RCC 7860 (cell line): ENCODE measurements around the gene MCM7.

Experiments
- DNase-seq: peaks from one replicate; pipeline ENCODE4 v3.0.0-alpha.2; 2015; ENCODE audit warnings: low spot score
- FAIRE-seq: peaks from 2 replicates; lab custom pipeline; 2012; peaks lifted over from hg19 to GRCh38; lab: Jason Lieb, UNC

Gene MCM7

DNA sequence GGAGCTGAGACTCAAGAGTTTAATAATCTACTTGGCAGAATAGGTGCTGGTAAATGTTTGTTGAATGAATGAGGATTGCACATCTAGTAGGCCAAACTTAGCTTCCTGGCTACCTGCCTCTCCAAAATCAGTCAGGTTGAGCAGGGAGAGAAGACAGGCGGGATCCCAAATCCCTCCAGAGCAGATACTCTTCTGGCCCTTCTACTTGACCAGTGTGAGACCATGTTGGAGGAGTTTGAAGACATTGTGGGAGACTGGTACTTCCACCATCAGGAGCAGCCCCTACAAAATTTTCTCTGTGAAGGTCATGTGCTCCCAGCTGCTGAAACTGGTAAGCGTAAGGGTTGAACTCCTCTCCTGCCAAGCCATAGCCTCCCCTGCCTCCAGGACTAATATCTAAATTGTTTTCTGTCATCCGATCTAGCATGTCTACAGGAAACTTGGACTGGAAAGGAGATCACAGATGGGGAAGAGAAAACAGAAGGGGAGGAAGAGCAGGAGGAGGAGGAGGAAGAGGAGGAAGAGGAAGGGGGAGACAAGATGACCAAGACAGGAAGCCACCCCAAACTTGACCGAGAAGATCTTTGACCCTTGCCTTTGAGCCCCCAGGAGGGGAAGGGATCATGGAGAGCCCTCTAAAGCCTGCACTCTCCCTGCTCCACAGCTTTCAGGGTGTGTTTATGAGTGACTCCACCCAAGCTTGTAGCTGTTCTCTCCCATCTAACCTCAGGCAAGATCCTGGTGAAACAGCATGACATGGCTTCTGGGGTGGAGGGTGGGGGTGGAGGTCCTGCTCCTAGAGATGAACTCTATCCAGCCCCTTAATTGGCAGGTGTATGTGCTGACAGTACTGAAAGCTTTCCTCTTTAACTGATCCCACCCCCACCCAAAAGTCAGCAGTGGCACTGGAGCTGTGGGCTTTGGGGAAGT, 23.4 kb upstream of the MCM7 start:
- FAIRE-seq (no peak), DNase-seq (no peak)

DNA sequence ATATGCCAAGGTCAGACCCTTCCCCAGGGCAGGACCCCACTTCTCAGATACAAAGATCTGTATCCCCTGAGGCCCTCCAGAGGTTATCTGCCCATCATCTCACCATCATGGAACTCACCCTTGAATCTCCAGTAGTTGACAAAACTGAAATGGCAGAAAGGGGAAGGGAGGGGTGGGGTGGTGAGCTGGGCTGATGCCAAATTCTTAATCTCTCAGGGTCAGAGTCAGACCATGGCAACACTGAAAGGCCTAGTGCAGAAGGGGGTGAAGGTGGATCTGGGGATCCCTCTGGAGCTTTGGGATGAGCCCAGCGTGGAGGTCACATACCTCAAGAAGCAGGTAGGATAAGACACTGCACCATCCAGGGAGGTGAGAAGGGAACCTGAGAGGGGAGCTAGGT, 21.4 kb upstream of the MCM7 start:
- FAIRE-seq = no peak
- no peak for DNase-seq

DNA sequence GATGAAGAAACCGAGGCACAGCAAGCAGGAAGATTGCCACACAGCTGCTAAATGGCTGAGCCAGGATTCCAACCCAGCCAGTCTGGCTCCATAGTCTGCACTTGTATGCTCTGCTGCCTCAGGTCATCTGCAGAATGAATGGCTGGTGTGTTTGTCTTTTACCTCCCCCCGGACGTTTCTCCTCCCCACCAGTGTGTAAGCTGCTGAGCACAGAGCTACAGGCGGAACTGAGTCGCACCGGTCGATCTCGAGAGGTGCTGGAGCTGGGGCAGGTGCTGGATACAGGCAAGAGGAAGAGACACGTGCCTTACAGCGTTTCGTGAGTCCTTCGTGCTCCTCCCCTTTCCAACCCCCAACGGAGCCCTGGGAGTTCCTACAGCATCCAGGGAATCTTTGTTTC, 20.9 kb upstream of the MCM7 start:
- no peak for DNase-seq
- FAIRE-seq = no peak

DNA sequence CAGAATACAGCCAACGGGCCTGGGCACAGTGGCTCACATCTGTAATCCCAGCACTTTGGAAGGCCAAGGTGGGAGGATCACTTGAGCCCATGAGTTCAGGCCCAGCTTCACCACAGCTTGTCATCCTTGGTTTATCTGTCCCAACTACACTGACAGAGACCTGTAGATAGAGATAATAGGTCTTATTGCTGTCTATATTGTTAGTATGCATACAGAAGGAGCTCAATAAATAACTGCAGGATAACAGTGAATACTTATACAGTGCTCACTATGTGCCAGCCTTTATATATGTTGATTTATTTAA, 19.5 kb upstream of the MCM7 start:
- no peak for FAIRE-seq

DNA sequence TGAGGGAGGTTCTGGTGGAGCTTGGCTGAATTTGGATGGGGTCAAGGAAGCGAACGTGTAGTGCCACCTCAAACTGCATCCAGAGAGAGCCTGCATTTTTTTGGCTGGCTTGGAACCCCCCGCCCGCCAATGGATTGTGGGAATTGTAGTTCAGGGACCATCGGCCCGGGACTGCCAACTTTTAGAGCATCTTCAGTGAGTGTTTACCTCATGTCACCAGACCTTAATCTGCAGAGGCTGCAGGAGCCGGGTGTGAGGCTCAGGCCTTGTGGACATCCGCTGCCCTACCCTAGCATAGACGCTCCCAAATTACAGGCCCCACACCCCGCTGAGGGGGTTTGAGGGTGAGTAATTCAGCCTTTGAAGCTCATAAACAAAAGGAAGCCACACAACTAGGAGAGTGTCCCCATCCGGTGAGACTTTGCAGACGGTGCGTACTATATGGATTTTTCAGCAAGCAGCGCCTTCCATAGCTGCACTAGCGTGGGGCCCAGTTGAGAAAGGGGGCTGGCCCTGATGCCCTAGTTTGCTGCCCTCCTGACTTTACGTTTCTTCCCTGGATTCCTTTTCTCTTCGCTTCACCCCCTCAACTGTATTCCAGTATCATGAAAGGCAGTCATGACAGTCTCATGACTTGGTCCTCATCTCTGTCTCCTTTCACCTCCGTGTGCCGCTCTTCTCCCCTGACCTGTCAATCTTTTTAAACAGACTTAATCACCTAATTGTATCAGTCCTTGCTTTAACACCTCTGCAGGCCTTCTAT, 19.0 kb upstream of the MCM7 start:
- FAIRE-seq (no peak), DNase-seq (peak; percentile 16)

More for the DNA sequence above, 19.5 kb upstream of the MCM7 start:
- no peak for DNase-seq

DNA sequence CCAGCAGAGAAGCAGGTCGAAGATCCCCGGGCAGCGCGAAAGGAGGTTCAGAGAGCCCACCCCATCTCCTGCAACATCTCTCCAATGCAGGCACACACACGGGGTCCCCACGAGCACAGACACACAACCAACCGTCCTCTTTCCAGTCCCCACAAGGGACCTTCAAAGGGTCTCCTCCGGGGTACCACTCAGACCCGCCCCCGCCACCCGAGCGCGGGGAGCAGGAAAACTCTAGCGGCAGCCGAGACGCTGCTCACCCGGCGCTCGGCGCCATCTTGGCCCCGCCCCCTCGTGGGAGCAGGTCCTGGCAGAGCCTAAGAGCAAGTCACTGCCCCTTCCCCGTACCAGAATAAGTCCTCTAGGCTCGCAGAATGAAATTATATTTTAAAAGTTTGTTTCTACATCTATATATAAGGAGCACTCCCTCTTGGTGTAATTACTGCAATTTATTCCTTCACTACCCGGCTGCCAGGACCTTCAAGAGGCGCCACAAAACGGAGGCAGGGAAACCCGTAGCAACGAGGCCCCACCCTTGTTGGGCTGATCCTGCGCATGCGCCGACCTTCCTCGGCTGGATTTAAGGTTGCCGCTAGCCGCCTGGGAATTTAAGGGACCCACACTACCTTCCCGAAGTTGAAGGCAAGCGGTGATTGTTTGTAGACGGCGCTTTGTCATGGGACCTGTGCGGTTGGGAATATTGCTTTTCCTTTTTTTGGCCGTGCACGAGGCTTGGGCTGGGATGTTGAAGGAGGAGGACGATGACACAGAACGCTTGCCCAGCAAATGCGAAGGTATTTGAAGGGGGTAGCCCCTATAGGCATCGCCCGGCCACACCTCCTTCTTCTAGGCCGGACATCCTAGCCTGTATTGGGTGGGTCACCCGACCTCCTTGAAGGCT, 18.1 kb upstream of the MCM7 start, which contains the start of the genes CNPY4 and TAF6:
Gene CNPY4, plus strand, starts transcription at position 563 of the 898 bp plus-strand sequence. Its CDS starts 111 bp downstream, at position 674.
Gene TAF6, minus strand, starts transcription at position 287 of the 898 bp plus-strand sequence. CDS start 5,149 bp downstream, outside the sequence.
- FAIRE-seq (peak; percentile 72), DNase-seq (peak; percentile 91)

DNA sequence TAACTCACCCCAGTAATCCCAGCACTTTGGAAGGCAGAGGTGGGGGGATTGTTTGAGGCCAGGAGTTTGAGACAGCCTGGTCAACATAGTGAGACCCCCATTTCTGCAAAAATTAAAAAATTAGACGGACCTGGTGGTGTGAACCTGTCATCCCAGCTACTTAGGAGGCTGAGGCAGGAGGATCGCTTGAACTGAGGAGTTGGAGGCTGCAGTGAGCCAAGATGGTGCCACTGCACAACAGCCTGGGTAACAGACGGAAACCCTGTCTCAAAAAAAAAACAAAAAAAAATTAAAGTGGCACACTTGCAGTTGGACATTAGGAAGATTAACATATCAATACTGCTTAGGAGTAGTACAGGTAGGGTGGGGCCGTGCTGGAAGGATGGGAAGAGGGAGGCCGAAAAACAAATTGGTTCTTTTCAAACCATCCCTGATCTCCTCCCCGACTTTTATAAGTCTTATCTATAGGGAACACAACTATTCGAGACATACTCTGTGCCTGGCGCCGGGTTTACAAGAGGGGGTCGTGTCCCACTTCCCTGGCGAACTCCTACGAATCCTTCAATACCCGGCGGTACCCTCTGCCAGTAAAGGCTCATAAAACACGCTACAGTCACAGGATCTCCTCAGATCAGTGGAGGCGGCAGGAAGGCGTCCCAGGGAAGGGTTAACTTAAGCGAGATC, 17.3 kb upstream of the MCM7 start:
- DNase-seq = peak; percentile 34
- FAIRE-seq = no peak

DNA sequence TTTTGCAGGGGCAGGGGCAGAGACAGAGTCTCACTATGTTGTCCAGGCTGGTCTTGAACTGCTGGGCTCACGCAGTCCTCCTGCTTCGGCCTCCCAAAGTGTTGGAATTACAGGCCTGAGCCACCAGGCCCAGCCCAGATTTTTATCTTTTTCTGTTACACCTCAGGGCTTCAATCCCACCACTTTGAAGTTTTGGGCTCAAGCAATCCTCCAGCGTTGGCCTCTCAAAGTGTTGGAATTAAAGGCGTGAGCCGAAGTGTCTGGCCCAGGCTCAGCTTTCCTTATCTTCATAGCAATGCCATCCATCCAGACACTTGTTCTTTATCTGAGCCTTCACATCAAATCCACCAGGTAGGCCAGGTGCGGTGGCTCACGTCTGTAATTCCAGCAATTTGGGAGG, 13.8 kb upstream of the MCM7 start:
- no peak for DNase-seq
- FAIRE-seq = no peak

DNA sequence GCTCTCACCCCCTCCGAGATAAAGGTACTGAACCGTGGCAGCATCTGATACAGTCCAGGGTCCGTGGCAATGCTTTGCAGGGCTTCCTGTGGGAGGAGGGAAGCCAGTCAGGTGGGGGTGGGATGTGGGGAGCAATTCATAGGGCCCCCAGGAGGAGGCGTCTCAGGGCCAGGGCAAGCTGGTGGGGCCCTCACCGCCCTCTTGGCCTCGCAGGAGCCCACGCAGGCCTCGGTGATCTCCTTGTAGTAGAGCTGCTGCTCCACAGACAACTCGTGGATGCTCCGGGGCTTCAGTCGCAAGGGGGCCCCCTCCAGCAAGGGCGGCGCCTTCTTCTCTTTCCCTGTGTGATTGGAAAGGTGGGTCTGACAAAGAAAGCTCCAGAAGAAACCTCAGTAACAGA, 10.7 kb upstream of the MCM7 start:
- DNase-seq (no peak), FAIRE-seq (no peak)

DNA sequence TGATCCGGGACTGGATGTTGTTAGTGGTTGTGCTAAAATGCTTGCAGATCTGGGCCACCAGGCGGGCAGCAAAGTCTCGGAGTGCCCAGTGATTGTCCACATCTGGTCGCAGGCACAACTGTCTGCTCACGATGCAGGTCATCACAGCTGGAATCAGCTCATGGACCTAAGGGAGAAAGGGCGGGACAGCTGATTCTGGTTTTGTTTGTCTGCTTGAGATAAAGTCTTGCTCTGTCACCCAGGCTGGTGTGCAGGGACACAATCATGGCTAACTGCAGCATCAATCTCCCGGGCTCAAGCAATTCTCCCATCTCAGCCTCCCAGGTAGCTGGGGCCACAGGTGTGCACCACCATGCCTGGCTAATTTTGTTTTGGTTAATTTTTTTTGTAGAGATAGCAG, 10.0 kb upstream of the MCM7 start:
- FAIRE-seq = no peak

DNA sequence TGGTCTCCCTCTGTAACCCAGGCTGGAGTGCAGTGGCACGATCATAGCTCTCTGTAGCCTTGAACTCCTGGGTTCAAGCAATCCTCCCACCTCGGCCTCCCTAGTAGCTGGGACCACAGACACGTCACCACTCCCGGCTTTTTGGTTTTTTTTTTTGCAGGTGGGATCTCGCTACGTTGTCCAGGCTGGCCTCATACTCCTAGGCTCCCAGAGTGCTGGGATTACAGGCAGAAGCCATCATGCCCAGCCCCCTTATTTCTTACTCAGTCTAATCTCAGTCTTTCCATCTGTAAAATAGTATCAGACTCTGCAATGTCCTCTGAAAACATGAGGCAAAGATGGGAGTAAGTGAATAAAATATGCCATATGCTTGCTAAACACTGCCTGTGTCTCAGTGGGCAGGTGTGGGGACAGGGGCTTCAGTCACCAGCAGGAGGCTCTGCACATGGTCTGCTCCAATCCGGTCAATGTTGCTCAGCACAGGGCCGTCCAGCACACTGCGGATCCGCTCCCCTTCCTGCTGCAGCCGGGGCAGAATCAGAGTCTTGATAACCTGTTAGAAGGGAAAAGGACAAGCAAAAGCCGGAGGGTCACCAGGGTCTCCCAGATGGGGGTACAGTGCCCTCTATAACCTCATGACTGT, 8.4 kb upstream of the MCM7 start:
- DNase-seq (no peak), FAIRE-seq (no peak)

More for the DNA sequence above, 10.0 kb upstream of the MCM7 start:
- no peak for DNase-seq

DNA sequence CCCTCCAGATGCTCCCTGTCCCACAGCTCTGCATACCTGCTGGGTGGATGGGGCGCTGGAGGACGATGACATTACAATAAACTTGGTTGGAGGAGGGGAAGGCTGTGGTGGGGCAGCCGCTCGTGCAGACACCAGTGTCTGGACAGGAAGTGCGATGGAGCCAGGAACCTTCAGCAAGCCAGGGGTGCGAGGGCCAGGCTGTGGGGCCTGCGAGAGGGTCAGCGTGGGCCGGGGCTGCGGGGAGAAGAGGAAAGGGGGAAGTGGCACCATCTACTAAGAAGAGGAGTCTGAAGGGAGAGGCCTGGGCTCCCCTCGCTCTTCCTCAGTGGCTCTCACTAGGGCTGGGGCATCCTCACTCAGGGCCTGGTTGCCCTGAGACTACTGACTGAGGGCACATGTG, 6.7 kb upstream of the MCM7 start:
- FAIRE-seq = no peak
- DNase-seq = no peak

DNA sequence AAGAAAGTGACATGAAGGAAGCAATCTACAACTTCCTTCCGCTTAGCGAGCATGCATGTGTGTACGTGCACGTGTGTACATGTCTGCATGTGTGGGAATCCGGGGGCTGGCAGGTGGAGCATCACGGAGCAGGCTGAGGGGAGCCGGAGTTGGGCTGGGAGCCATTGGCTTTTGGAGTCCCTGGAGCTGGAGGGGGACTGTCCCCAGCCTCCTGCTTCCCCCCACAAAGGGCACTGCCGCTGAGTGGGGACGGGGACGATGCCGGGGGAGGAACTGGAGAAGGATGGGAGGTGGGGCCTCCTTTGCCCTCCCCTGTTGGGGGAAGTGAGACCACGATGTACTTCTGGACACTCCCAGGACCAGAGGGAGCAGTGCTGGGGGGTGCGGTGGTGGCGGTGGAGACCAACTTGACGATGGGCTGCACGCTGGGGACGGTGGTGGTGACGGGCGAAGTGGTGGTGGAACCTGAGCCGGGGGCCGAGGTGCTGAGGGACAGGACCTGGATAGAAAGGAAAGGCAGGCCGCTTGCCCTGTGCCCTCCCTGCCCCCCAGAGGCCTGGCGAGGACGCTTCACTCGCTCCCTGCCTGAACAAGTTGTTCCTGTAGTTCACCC, 6.0 kb upstream of the MCM7 start:
- DNase-seq (no peak), FAIRE-seq (no peak)

DNA sequence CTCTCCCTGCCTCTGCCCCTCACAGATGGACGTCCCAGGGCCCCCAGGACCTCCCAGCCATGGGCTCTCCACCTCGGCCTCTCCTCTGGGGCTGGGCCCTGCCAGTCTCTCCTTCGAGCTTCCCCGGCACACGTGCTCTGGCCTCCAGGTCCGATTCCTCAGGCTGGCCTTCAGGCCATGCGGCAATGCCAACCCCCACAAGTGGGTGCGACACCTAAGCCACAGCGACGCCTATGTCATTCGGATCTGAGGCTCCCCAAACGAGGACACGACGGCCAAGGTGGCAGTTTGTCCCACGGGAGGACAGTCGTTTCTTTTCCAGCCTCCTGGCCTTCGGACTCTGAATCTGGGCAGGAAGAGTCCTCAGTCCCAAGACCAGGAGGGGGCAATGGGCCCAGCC, 5.4 kb upstream of the MCM7 start:
- FAIRE-seq (no peak), DNase-seq (no peak)

DNA sequence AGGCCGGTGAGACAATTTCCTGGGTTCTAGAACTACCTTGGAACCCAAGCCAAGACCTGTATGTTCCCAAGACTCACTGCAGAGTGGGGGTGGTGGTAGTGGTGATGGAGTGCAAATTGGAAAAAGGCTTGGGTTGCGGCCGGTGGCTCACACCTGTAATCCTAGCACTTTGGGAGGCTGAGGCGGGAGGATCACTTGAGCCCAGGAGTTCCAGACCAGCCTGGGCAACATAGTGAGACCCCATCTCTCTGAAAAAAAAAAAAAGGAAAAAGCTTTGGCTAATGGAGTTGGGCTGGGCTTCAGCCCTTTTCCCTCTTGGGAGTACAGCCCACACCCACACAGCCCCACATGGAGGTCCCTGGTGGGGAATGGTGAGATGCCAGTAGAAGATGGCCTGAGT, 4.3 kb upstream of the MCM7 start:
- FAIRE-seq (no peak), DNase-seq (no peak)

DNA sequence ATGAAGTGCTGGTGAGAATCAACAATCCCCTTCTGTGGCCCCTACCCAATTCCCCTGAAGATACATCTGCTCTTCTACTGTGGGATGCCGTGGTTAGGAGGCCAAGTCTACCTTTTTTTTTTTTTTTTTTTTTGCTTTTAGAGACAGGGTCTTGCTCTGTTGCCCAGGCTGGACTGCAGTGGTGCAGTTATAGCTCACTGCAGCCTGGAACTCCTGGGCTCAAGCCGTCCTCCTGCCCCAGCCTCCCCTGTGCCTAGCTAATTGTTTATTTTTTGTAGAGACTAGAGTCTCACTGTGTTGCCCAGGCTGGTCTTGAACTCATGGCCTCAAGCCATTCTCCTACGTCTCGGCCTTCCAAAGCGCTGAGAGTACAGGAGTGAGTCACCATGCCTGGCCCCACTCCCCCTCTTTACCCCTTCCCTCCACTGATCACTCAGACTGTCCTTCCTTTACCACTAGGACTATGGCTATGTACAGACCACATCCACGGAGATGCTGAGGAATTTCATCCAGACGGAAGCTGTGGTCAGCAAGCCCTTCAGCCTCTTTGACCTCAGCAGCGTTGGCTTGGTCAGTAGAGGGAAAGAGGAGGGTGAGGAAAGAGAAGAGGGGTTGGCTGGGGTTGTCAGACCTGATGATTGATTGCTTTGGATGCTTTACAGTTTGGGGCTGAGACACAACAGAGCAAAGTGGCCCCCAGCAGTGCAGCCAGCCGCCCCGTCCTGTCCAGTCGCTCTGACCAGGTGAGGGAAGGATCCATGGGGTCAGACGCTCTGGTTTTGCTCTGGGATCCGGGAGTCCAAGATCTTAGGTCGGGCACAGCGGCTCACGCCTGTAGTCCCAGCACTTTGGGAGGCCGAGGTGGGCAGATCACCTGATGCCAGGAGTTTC, 2.0 kb upstream of the MCM7 start:
- FAIRE-seq = peak; percentile 99
- DNase-seq = peak; percentile 100

DNA sequence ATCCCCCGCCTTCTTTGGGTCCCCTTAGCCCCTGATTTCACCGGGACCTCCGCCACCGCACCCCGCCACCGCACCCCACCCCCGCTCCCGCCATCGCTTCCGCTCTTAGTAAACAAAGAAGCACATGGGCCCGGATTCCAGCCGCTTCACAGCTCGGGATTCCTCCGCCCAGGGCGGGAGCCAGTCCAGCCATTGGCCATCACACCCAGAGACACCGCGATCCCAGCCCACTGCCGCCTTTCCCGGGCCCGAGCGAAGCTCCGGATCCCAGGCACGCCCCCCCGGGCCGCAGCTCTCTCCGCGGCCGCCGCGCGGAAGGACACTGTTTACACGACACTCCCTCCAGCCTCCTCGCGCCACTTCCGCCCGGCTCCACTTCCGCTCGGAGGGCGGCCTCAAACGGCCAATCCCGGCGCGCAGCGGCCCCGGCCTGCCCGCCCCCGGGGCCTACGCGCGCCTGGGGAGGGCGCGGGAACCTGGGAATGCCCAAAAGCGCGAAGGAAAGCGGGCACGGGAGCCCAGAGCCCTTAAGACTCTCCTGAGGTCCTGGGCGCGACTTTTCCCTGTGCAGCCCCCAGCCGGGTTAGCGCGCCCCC, 679 bp downstream of the MCM7 start:
- FAIRE-seq (no peak), DNase-seq (peak; percentile 82)

DNA sequence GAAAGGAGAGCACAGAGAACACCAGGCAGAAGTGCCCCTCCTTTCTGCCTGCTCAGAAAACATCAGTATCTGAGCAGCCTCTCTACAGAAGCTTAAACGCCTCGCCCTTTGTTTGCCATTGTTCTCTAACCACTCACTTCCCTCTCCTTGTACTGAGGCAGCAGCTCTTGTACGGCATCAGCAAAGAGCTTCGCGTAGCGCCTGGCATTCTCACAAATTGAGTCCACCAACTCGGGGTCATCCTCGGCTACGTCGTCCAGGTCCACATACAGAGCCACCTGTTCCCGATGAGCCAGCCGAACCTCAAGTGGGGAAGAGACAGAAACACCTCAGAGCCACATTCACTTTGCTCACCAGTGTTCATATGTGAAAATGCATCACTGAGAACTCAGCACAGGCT, 1.7 kb downstream of the MCM7 start:
- no peak for FAIRE-seq
- DNase-seq = no peak
